ENCODE results near the gene CD200.

Gene CD200

GRCh38 chr3:112390783-112391641 lies 58.1 kb downstream of the CD200 start:
- no peaks in the 10 kb centered on the region for H3K79me2 ChIP-seq (ENCODE audit: insufficient read depth, low read length)
- H3K36me3 ChIP-seq (ENCODE audit: insufficient read depth, low read length): no peaks in the 10 kb centered on the region; the same call in 1 of the 2 replicates
- H3K4me2 ChIP-seq (ENCODE audit: low read depth, low read length, poor library complexity, severe bottlenecking): peak overlapping the region; percentile 63
- H3K9me2 ChIP-seq (replicated peaks; ENCODE audit: low read depth, low read length): no peaks in the 10 kb centered on the region
- no peaks in the 10 kb centered on the region for H4K20me1 ChIP-seq (ENCODE audit: insufficient read depth, low read length, poor library complexity, severe bottlenecking)
- H3K9ac ChIP-seq (ENCODE audit: low read depth, low read length, poor library complexity, severe bottlenecking): peak overlapping the region; percentile 63
- TF ChIP-seq EZH2phosphoT487 (IDR thresholded peaks at IDR 0.05; ENCODE audit: borderline replicate concordance) (no peak), CTCF (conservative IDR thresholded peaks at IDR 0.05; ENCODE audit: low read length) (no peak)
- no peaks in the 10 kb centered on the region for H3K27me3 ChIP-seq (ENCODE audit: insufficient read depth, low read length, poor library complexity, severe bottlenecking)
- H2AFZ ChIP-seq (ENCODE audit: low read length): peak overlapping the region; percentile 54; the same call in 1 of the 2 replicates
- peaks cover 18% of the 10 kb centered on the region; the same call in 1 of the 2 replicates for H3F3A ChIP-seq (ENCODE audit: low read depth)
- peaks cover 12% of the 10 kb centered on the region for H3K9me3 ChIP-seq (ENCODE audit: insufficient read depth, low read depth, low read length)
- peaks cover 71% of the 10 kb centered on the region for H3K4me1 ChIP-seq (ENCODE audit: insufficient read depth, low read length, poor library complexity, severe bottlenecking)
- peak overlapping the region; percentile 29 for H3K4me3 ChIP-seq (ENCODE audit: low read length, poor library complexity, severe bottlenecking)

- Histone ChIP-seq H4K20me1 (ENCODE audit: insufficient read depth, low read length, poor library complexity, severe bottlenecking) (no peaks in the 10 kb centered on the region), H3K9me3 (ENCODE audit: insufficient read depth, low read depth, low read length) (peaks cover 12% of the 10 kb centered on the region), H3K36me3 (ENCODE audit: insufficient read depth, low read length) (no peaks in the 10 kb centered on the region; the same call in 1 of the 2 replicates), H3K4me3 (ENCODE audit: low read length, poor library complexity, severe bottlenecking) (peak overlapping the region; percentile 29), H3K9ac (ENCODE audit: low read depth, low read length, poor library complexity, severe bottlenecking) (peak overlapping the region; percentile 63), H2AFZ (ENCODE audit: low read length) (peak overlapping the region; percentile 54; the same call in 1 of the 2 replicates), H3K9me2 (replicated peaks; ENCODE audit: low read depth, low read length) (no peaks in the 10 kb centered on the region), H3K4me2 (ENCODE audit: low read depth, low read length, poor library complexity, severe bottlenecking) (peak overlapping the region; percentile 63), H3K79me2 (ENCODE audit: insufficient read depth, low read length) (no peaks in the 10 kb centered on the region), H3K4me1 (ENCODE audit: insufficient read depth, low read length, poor library complexity, severe bottlenecking) (peaks cover 76% of the 10 kb centered on the region), H3F3A (ENCODE audit: low read depth) (peaks cover 22% of the 10 kb centered on the region; the same call in 1 of the 2 replicates), H3K27me3 (ENCODE audit: insufficient read depth, low read length, poor library complexity, severe bottlenecking) (no peaks in the 10 kb centered on the region)
- TF ChIP-seq EZH2phosphoT487 (IDR thresholded peaks at IDR 0.05; ENCODE audit: borderline replicate concordance) (no peak), CTCF (conservative IDR thresholded peaks at IDR 0.05; ENCODE audit: low read length) (no peak)
Measured at GRCh38 chr3:112391648-112392047, 58.7 kb downstream of the CD200 start.

GRCh38 chr3:112392393-112393359 lies 59.7 kb downstream of the CD200 start:
- H3K4me2 ChIP-seq (ENCODE audit: low read depth, low read length, poor library complexity, severe bottlenecking): no peak overlapping the region
- TF ChIP-seq EZH2phosphoT487 (IDR thresholded peaks at IDR 0.05; ENCODE audit: borderline replicate concordance): no peak
- no peak for TF ChIP-seq CTCF (conservative IDR thresholded peaks at IDR 0.05; ENCODE audit: low read length)

More at GRCh38 chr3:112392393-112393359, 59.7 kb downstream of the CD200 start:
- Histone ChIP-seq H3K27me3 (ENCODE audit: insufficient read depth, low read length, poor library complexity, severe bottlenecking) (no peaks in the 10 kb centered on the region), H4K20me1 (ENCODE audit: insufficient read depth, low read length, poor library complexity, severe bottlenecking) (no peaks in the 10 kb centered on the region), H3K9me3 (ENCODE audit: insufficient read depth, low read depth, low read length) (peaks cover 12% of the 10 kb centered on the region), H3K79me2 (ENCODE audit: insufficient read depth, low read length) (no peaks in the 10 kb centered on the region), H3K4me3 (ENCODE audit: low read length, poor library complexity, severe bottlenecking) (no peak overlapping the region), H3K36me3 (ENCODE audit: insufficient read depth, low read length) (no peaks in the 10 kb centered on the region; the same call in 1 of the 2 replicates), H3K9ac (ENCODE audit: low read depth, low read length, poor library complexity, severe bottlenecking) (no peak overlapping the region), H2AFZ (ENCODE audit: low read length) (no peak overlapping the region), H3F3A (ENCODE audit: low read depth) (peaks cover 22% of the 10 kb centered on the region; the same call in 1 of the 2 replicates), H3K9me2 (replicated peaks; ENCODE audit: low read depth, low read length) (no peaks in the 10 kb centered on the region), H3K4me1 (ENCODE audit: insufficient read depth, low read length, poor library complexity, severe bottlenecking) (peaks cover 82% of the 10 kb centered on the region)

All from Loucy (cell line).